Mesendoderm (in vitro differentiated cells): ENCODE data around the gene DNAJB8.

Source experiments
- DNase-seq: peaks from one replicate; pipeline ENCODE4 v3.0.0; 2013
- H2AK5ac ChIP-seq: 2 replicates; pipeline ENCODE4 v1.6.1; 2013; ENCODE audit warnings: low read length, inconsistent platforms
- H2BK120ac ChIP-seq: 2 replicates; pipeline ENCODE4 v1.6.1; 2013; ENCODE audit warnings: low read depth, mild to moderate bottlenecking, low read length, moderate library complexity, mixed read lengths
- H2BK15ac ChIP-seq: replicated peaks from 2 replicates; pipeline ENCODE4 v1.6.1; 2013; ENCODE audit warnings: low read depth, mild to moderate bottlenecking, moderate library complexity
- H2BK5ac ChIP-seq: 2 replicates; pipeline ENCODE4 v1.6.1; 2013; ENCODE audit warnings: low read length, inconsistent platforms
- H3K18ac ChIP-seq: 2 replicates; pipeline ENCODE4 v1.6.1; 2013; ENCODE audit warnings: mild to moderate bottlenecking, low read length, mixed read lengths
- H3K23ac ChIP-seq: one replicate; pipeline ENCODE4 v1.6.1; 2013; ENCODE audit warnings: low read length
- H3K27ac ChIP-seq: 2 replicates; pipeline ENCODE4 v1.5.1; 2013; ENCODE audit warnings: low read depth, mild to moderate bottlenecking, inconsistent platforms, low read length, moderate library complexity
- H3K27me3 ChIP-seq: 2 replicates; pipeline ENCODE4 v1.6.1; 2013; ENCODE audit warnings: low read length, control low read depth, mild to moderate bottlenecking, inconsistent platforms; ENCODE audit not compliant: insufficient read depth, poor library complexity
- H3K36me3 ChIP-seq: 2 replicates; pipeline ENCODE4 v1.6.1; 2013; ENCODE audit warnings: low read length, inconsistent platforms; ENCODE audit not compliant: control insufficient read depth, insufficient read depth
- H3K4ac ChIP-seq: one replicate; pipeline ENCODE4 v1.6.1; 2013; ENCODE audit warnings: low read depth, mild to moderate bottlenecking, low read length, moderate library complexity
- H3K4me1 ChIP-seq: 2 replicates; pipeline ENCODE4 v1.6.1; 2013; ENCODE audit warnings: low read depth, low read length, inconsistent platforms; ENCODE audit not compliant: control insufficient read depth
- H3K4me2 ChIP-seq: 2 replicates; pipeline ENCODE4 v1.6.1; 2013; ENCODE audit warnings: low read length
- H3K4me3 ChIP-seq: 2 replicates; pipeline ENCODE4 v1.5.1; 2013; ENCODE audit warnings: mild to moderate bottlenecking, low read length
- H3K56ac ChIP-seq: one replicate; pipeline ENCODE4 v1.6.1; 2013; ENCODE audit warnings: low read length
- H3K79me1 ChIP-seq: 2 replicates; pipeline ENCODE4 v1.6.1; 2013; ENCODE audit warnings: low read length, inconsistent platforms
- H3K79me2 ChIP-seq: 2 replicates; pipeline ENCODE4 v1.6.1; 2013; ENCODE audit warnings: mild to moderate bottlenecking, low read length; ENCODE audit not compliant: control insufficient read depth, insufficient read depth
- H3K9ac ChIP-seq: 2 replicates; pipeline ENCODE4 v1.6.1; 2013; ENCODE audit warnings: low read length, inconsistent platforms
- H4K5ac ChIP-seq: one replicate; pipeline ENCODE4 v1.6.1; 2013; ENCODE audit warnings: low read length
- H4K8ac ChIP-seq: one replicate; pipeline ENCODE4 v1.6.1; 2013; ENCODE audit warnings: low read depth, mild to moderate bottlenecking, control low read depth, low read length, moderate library complexity
- WGBS: extraction: QIAGEN DNeasy Blood & Tissue Kit; methylation state at CpG from one replicate; pipeline ENCODE4 v1.1.7; 2013; ENCODE audit warnings: low lambda C conversion rate, missing lambda C conversion rate; ENCODE audit not compliant: insufficient coverage; ENCODE audit errors: extremely low coverage; 5-methylcytosine and 5-hydroxymethylcytosine counted together

The DNAJB8 gene

DNA sequence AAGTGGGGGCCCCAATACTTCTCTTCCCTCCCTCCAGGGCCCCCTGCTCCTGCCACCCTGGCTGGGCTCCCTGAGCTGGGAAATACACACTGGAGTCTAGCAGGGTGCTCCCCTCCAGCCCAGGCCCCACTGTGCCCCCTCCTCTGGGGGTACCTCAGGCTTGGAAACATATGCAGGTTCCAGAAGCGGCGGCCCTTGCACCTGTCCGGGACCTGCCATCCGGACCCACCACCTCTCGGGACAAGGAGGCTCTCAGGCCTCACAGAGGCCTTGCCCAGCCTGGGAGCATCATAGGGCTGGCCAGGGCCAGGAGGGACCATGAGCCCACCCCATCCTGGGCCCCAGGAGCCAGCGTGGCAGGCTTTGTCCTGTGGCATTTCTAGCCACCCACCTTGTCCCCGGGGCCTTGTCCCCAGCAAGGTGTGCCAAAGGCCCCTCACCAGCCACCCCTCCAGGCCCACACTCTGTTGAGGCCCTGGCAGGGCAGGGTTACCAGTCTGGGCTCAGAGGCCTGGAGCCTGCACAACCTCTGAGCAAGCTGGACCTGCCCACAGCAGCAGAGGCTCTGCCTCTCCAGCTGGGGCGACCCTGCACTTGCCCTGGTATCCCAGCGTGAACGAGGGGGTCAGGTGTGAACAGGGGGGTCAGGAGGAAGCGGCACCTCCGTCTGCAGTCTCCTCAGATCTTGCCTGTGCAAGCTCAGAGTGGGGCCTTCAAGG is 45.8 kb downstream of the DNAJB8 start:
- no peaks in the 10 kb centered on the region for H3K79me2 ChIP-seq
- H3K4me3 ChIP-seq: no peak overlapping the region
- H3K9ac ChIP-seq: no peak overlapping the region
- WGBS: no CpG with 5 or more reads among the region's 12 CpGs
- H2BK5ac ChIP-seq: no peak overlapping the region
- no peaks in the 10 kb centered on the region for H3K4me1 ChIP-seq
- H2BK120ac ChIP-seq: no peak overlapping the region
- H2AK5ac ChIP-seq: no peak overlapping the region
- H3K27me3 ChIP-seq: no peaks in the 10 kb centered on the region
- H2BK15ac ChIP-seq: no peak overlapping the region
- no peak overlapping the region for H4K8ac ChIP-seq
- no peak for DNase-seq
- H3K4me2 ChIP-seq: no peak overlapping the region
- H3K23ac ChIP-seq: no peak overlapping the region
- H4K5ac ChIP-seq: no peak overlapping the region
- H3K56ac ChIP-seq: no peak overlapping the region
- no peak overlapping the region for H3K18ac ChIP-seq
- no peaks in the 10 kb centered on the region for H3K36me3 ChIP-seq
- H3K4ac ChIP-seq: no peak overlapping the region
- H3K27ac ChIP-seq: no peak overlapping the region
- no peaks in the 10 kb centered on the region for H3K79me1 ChIP-seq

DNA sequence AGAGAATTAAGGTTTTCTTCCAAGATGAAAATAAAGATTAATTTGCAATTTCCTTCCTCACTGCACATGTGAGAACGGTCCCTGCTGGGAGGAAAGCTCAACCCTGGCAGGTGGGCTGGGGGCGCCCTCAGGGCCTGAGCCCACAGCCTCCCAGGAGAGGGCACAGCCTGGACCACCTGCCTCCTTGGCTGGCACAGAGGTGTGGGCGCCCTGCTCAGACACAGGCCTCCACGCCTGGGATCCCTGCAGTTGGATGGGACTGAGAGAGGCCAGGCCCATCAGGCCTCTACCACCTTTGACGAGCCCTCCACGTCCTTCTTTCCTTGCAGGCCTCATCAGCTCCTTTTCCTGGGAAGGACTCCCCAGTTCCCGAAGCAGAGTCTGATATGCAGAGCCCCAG is 46.4 kb downstream of the DNAJB8 start:
- H3K56ac ChIP-seq: no peak overlapping the region
- no peak overlapping the region for H3K4me2 ChIP-seq
- H3K18ac ChIP-seq: no peak overlapping the region
- H2AK5ac ChIP-seq: no peak overlapping the region
- H3K9ac ChIP-seq: no peak overlapping the region
- H3K4me1 ChIP-seq: no peaks in the 10 kb centered on the region
- no peak overlapping the region for H2BK120ac ChIP-seq
- no peak for DNase-seq
- H3K27ac ChIP-seq: no peak overlapping the region
- no peaks in the 10 kb centered on the region for H3K36me3 ChIP-seq
- H4K8ac ChIP-seq: no peak overlapping the region
- no CpG with 5 or more reads among the region's 7 CpGs for WGBS
- H2BK5ac ChIP-seq: no peak overlapping the region
- no peak overlapping the region for H2BK15ac ChIP-seq
- no peak overlapping the region for H4K5ac ChIP-seq
- H3K79me2 ChIP-seq: no peaks in the 10 kb centered on the region
- H3K79me1 ChIP-seq: no peaks in the 10 kb centered on the region
- H3K23ac ChIP-seq: no peak overlapping the region
- no peak overlapping the region for H3K4ac ChIP-seq
- H3K27me3 ChIP-seq: no peaks in the 10 kb centered on the region
- H3K4me3 ChIP-seq: no peak overlapping the region

DNA sequence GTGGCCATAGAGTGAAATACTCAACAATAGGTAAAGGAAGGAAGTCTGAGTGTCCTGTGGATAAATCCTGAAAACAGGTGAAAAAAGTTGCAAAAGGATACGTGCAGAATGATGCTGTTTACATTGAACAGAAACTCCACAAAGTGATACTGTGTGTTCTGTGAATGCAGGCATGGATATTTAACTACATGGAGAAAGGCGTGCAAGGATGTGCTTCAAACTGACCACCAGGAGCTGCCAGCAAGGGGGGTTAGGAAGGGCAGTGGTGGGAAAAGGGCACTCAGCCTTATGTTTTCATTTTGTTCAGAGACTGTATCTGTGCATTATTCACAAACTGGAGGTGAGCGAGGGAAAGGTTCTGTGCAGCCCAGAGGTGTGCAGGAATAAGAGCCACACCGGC is 47.4 kb downstream of the DNAJB8 start:
- Histone ChIP-seq H3K36me3 (no peaks in the 10 kb centered on the region), H3K23ac (no peak overlapping the region), H3K79me1 (no peaks in the 10 kb centered on the region), H3K27ac (no peak overlapping the region), H3K4ac (no peak overlapping the region), H2AK5ac (no peak overlapping the region), H3K18ac (no peak overlapping the region), H3K4me1 (no peaks in the 10 kb centered on the region), H3K9ac (no peak overlapping the region), H3K27me3 (no peaks in the 10 kb centered on the region), H3K56ac (no peak overlapping the region), H3K4me3 (no peak overlapping the region), H3K79me2 (no peaks in the 10 kb centered on the region), H3K4me2 (no peak overlapping the region), H2BK15ac (no peak overlapping the region), H4K8ac (no peak overlapping the region), H2BK120ac (no peak overlapping the region), H4K5ac (no peak overlapping the region), H2BK5ac (no peak overlapping the region)
- no peak for DNase-seq
- WGBS: no CpG with 5 or more reads among the region's 4 CpGs

DNA sequence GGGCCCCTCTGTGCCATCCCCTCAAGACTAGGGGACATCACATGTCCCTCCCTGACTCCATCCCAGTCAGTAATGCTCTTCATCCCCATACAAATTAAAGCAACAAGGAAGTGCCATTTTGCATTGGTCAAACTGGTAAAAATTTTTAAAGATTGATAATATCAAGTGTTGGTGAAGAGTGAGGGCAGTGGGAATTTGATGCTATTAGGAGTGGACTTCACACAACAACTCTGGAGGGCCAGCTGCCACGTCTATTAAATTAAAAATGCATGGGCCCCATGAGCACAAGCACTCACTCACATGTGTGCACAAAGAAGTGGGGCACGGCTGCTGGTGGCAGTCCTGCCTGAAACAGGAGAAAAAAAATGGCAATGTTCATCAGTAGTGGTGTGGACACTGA is 47.8 kb downstream of the DNAJB8 start:
- DNase-seq: no peak
- Histone ChIP-seq H2BK15ac (no peak overlapping the region), H3K36me3 (no peaks in the 10 kb centered on the region), H2BK5ac (no peak overlapping the region), H3K56ac (no peak overlapping the region), H2BK120ac (no peak overlapping the region), H2AK5ac (no peak overlapping the region), H3K4me2 (no peak overlapping the region), H3K79me1 (no peaks in the 10 kb centered on the region), H3K27ac (no peak overlapping the region), H3K23ac (no peak overlapping the region), H3K4ac (no peak overlapping the region), H4K5ac (no peak overlapping the region), H3K18ac (no peak overlapping the region), H3K4me3 (no peak overlapping the region), H3K9ac (no peak overlapping the region), H3K4me1 (no peaks in the 10 kb centered on the region), H3K79me2 (no peaks in the 10 kb centered on the region), H3K27me3 (no peaks in the 10 kb centered on the region), H4K8ac (no peak overlapping the region)
- WGBS: no CpG with 5 or more reads among the region's 2 CpGs

DNA sequence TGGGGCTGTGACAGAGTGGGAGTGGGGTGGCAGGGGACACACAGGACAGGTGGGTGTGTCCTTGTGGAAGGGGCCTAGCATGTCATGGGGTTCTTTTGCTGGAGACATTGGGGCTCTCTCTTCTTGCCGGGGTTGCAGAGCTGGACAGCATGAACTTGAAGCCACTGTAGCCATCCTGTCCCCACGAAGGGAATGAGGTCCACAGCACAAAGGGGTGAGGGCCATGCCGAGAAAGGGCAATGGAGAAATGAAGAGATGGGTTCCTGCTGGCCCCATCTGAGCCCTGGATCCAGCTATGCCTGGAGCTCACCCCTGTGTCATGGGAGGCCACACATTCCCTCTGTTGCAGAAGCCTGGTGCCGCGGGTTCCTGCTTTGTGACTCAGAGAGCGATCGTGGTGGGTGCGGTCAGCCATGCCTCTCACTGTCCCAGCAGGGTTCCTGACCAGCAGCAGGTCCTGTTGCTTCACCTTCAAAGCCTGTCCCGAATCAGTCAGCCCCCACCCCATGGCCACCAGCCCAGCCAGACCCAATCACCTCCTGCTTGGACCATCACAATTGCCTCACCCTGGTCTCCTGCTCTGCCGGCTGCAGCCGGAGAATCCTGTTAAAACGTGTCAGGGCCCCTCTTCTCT is 50.0 kb downstream of the DNAJB8 start:
- Histone ChIP-seq H2AK5ac (no peak overlapping the region), H3K27ac (no peak overlapping the region), H3K9ac (no peak overlapping the region), H2BK15ac (no peak overlapping the region), H3K79me2 (no peaks in the 10 kb centered on the region), H3K18ac (no peak overlapping the region), H3K4me1 (peaks cover 7% of the 10 kb centered on the region), H3K79me1 (no peaks in the 10 kb centered on the region), H2BK120ac (no peak overlapping the region), H3K4me2 (no peak overlapping the region), H3K27me3 (no peaks in the 10 kb centered on the region), H4K8ac (no peak overlapping the region), H3K56ac (no peak overlapping the region), H3K23ac (no peak overlapping the region), H3K4ac (no peak overlapping the region), H3K4me3 (no peak overlapping the region), H2BK5ac (no peak overlapping the region), H3K36me3 (no peaks in the 10 kb centered on the region), H4K5ac (no peak overlapping the region)
- no CpG with 5 or more reads among the region's 12 CpGs for WGBS
- peak; percentile 63 for DNase-seq
